ENCODE results near the gene POLA2. TPM values are rescaled to one million over a fixed set of nuclear protein-coding genes. Genes with fewer than 3 reads are reported as not detected.
A peak's percentile ranks its signal among the peaks of the same experiment; 100 is the strongest.
"Not testable (repeated sequence)": the region's sequence is repeated elsewhere in the genome, so short reads cannot be mapped to it uniquely, and the experiment has no call there.

POLA2 gene
- total RNA-seq, 1 donor, result 12.2 TPM

DNA sequence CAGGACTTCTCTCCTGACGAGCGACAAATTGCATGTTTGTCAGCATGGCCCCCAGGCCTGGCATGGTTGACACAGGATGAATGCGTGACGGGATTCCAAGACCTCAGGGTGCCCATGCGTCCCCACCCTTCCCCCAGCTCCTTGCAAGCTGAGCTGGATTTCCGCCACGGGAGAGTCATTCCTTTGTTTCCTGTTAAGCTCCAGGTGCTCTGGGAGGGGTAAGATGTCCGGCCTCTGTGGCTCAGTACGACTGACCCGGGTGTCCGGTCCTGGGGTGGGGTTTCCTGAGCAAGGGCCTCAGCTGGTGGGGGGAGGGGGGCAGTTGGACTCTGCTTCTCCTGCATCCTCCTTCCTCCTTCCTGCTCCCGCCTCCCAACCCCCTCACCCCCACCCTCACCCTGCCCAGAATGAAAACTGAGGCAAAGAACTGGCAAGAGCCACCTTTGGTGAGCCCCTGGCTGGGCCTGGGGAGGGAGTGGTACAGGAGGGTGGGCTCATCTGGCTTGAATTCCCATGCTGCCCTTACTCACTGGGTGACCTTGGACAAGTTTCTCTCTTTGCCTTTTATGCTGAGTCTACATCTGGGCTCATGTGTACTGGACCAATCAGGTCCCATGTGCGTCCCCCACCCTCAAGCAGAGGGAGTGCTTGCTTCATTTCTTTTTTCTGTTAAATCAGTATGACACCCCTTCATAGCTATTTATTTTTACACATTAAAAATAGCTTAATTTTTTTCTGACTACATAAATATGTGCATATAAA is 55.4 kb downstream of the POLA2 start:
- Histone ChIP-seq H3K4me1 (ENCODE audit: insufficient read depth, low read length) (peaks cover 28% of the 10 kb centered on the region), H3K9me3 (ENCODE audit: low read depth, low read length) (no peaks in the 10 kb centered on the region), H3K27me3 (ENCODE audit: insufficient read depth, low read length) (no peaks in the 10 kb centered on the region), H3K4me3 (ENCODE audit: low read length) (no peak overlapping the region)

DNA sequence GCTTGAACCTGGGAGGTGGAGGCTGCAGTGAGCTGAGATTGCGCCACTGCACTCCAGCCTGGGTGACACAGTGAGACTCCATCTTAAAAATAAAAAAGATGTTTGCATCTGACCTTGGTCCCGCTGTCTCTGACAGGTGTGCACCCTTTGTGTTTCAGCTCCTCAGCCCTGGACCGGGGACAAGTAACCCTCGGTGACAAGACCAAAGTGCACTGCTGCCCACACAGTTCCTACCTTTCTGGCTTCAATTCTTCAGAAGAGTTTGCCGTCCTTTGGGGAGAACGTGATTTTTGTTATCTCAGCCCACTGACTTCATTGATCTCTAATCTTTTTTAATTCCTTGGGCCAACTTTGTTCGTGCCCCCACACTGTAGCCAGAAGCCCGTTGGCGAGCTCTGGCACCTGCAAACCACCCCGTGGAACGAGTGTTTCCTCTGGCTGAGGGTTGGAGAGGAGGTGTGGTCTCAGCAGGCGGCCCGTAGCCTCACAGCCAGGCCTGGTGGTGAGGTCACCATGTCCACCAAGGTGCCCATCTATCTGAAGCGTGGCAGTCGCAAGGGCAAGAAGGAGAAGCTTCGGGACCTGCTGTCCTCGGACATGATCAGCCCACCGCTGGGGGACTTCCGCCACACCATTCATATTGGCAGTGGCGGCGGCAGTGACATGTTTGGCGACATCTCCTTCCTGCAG is 58.8 kb downstream of the POLA2 start:
- no peaks in the 10 kb centered on the region for H3K9me3 ChIP-seq (ENCODE audit: low read depth, low read length)
- H3K4me3 ChIP-seq (ENCODE audit: low read length), result no peak overlapping the region
- peaks cover 16% of the 10 kb centered on the region for H3K4me1 ChIP-seq (ENCODE audit: insufficient read depth, low read length)
- H3K27me3 ChIP-seq (ENCODE audit: insufficient read depth, low read length), result no peaks in the 10 kb centered on the region

DNA sequence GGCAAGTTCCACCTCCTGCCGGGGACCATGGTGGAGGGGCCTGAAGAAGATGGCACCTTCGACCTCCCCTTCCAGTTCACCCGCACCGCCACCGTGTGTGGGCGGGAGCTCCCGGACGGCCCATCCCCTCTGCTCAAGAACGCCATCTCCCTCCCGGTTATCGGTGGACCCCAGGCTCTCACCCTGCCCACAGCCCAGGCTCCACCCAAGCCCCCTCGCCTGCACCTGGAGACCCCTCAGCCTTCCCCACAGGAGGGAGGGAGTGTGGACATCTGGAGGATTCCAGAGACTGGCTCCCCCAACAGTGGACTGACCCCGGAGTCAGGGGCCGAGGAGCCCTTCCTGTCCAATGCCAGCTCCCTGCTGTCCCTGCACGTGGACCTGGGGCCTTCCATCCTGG is 59.3 kb downstream of the POLA2 start:
- Histone ChIP-seq H3K27me3 (ENCODE audit: insufficient read depth, low read length) (no peaks in the 10 kb centered on the region), H3K4me3 (ENCODE audit: low read length) (no peak overlapping the region), H3K9me3 (ENCODE audit: low read depth, low read length) (no peaks in the 10 kb centered on the region), H3K4me1 (ENCODE audit: insufficient read depth, low read length) (peaks cover 10% of the 10 kb centered on the region)

DNA sequence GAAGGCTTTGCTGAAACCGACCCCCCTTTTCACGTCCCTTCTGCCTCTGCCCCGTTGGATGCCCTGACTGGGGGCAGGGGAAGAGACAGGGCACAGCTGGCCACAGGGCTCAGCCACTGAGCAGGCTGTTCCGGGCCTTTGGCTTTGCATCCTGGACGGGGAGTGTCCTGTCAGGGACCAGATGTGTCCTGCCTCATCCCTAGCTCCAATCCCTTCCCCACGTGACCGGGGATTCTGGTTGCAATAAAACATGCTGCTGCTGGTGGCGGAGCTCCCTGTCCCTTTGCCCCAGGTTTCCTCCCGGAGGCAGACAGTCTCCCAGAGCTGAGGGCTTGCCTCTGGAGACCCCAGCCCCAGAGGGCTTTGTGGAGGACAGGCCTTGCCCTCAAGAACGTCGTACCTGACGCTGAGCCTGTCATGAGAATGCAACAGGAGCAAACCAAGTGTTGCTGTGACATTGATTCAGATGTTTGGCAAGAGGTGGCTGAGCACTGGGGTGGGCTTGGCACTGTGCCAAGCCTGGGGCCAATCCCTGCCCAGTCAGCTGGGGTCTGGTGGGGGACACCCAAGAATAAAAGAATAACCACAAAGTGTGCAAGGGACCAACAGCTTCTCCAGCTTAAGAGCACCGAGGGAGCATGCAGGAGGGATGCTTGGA is 60.2 kb downstream of the POLA2 start:
- H3K4me1 ChIP-seq (ENCODE audit: insufficient read depth, low read length), result peaks cover 2% of the 10 kb centered on the region
- no peaks in the 10 kb centered on the region for H3K9me3 ChIP-seq (ENCODE audit: low read depth, low read length)
- no peaks in the 10 kb centered on the region for H3K27me3 ChIP-seq (ENCODE audit: insufficient read depth, low read length)

DNA sequence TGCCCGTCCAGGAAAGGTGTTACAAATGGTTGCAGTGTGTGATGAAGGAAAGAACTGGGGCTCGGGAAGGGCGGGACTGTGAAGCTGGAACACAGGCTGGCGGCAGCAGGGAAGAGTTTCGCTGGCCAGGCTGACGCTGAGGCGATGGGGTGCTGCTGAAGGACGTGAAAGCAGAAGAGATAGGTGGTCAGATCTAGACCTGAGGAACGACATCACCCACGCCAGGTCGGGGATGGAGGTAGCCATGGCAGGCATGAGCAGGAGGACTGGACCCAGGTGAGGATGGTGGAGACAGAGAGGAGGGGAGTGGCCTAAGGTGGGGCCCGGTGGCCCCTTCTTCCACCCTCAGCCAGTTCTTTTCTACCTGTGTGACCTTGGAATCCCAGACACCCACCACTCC is 62.1 kb downstream of the POLA2 start:
- peaks cover 1% of the 10 kb centered on the region for H3K4me1 ChIP-seq (ENCODE audit: insufficient read depth, low read length)
- no peaks in the 10 kb centered on the region for H3K9me3 ChIP-seq (ENCODE audit: low read depth, low read length)
- H3K27me3 ChIP-seq (ENCODE audit: insufficient read depth, low read length), result no peaks in the 10 kb centered on the region
- no peak overlapping the region for H3K4me3 ChIP-seq (ENCODE audit: low read length)

More for the DNA sequence above, 60.2 kb downstream of the POLA2 start:
- no peak overlapping the region for H3K4me3 ChIP-seq (ENCODE audit: low read length)

DNA sequence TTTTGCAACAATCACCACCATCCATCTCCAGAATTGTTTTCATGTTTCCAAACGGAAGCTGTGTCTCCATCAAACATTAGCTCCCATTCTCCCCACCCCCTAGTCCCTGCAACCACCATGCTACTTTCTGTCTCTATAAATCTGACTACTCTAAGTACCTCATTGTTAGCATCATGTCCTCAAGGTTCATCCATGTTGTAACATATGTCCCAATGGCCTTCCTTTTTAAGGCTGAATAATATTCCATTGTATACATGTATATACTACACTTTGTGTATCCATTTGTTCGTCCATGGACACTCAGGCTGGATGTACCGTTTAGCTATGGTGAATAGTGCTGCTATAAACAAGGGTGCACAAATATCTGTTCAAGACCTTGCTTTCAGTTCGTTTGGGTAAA is 63.7 kb downstream of the POLA2 start:
- Histone ChIP-seq H3K4me1 (ENCODE audit: insufficient read depth, low read length) (peaks cover 17% of the 10 kb centered on the region), H3K27me3 (ENCODE audit: insufficient read depth, low read length) (no peaks in the 10 kb centered on the region), H3K4me3 (ENCODE audit: low read length) (no peak overlapping the region), H3K9me3 (ENCODE audit: low read depth, low read length) (no peaks in the 10 kb centered on the region)

DNA sequence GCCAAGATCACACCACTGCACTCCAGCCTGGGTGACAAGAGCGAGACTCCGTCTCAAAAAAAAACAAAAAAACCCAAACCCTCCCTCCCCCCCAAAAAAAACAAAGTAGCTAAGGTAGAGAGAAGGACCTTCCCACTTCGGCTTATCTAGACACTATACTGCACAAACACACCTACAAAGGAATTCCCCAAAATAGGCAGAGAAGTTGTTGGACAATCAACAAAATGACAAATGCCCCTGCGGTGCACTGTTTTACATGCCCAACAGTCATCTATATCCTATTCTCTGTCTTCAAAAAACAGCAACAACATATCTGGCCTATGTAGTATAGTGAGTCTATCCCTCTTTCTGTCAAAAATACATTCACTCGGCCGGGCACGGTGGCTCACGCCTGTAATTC is 65.3 kb downstream of the POLA2 start:
- H3K9me3 ChIP-seq (ENCODE audit: low read depth, low read length), result no peaks in the 10 kb centered on the region
- H3K4me3 ChIP-seq (ENCODE audit: low read length), result no peak overlapping the region
- no peaks in the 10 kb centered on the region for H3K27me3 ChIP-seq (ENCODE audit: insufficient read depth, low read length)
- H3K4me1 ChIP-seq (ENCODE audit: insufficient read depth, low read length), result peaks cover 17% of the 10 kb centered on the region

DNA sequence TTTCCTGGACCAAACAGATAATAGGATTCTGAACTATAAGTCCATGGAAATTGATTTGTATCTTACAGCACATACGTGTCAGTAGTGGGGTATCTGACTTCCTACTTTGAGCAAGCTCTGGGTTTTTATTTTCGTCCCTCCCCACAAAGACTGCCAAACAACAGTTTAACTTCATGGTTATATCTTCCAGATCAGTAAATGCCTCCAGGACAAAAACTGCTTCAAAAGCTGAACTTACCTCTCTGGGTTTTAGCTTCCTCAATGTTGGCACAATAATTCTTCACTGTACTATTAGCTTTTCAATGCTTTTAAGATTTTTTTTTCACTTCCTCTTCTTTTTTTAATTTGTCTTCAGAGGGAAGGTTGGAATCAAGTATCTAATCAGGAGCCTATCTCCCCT is 67.7 kb downstream of the POLA2 start:
- no peaks in the 10 kb centered on the region for H3K9me3 ChIP-seq (ENCODE audit: low read depth, low read length)
- no peaks in the 10 kb centered on the region for H3K27me3 ChIP-seq (ENCODE audit: insufficient read depth, low read length)
- peaks cover 20% of the 10 kb centered on the region for H3K4me1 ChIP-seq (ENCODE audit: insufficient read depth, low read length)
- H3K4me3 ChIP-seq (ENCODE audit: low read length), result no peak overlapping the region

DNA sequence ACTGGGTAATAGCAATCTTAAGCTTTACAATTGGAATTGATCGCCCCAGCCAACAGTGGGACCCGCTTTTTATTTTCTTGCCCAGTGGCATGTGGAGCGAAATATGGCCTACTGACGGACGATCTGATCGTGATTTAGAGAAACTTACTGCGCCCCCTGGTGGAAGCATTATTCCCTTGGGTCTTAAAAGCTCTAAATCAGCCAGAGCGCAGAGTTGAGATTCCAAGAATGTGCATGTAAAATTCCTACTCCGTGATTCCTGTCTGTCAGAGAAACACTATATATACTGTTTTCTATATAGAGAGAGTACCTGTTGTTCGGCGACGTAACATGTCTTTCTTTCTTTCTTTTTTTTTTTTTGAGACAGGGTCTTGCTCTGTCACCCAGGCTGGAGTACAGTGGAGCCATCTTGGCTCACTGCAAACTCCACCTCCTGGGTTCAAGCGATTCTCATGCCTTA is 68.2 kb downstream of the POLA2 start:
- peaks cover 25% of the 10 kb centered on the region for H3K4me1 ChIP-seq (ENCODE audit: insufficient read depth, low read length)
- no peaks in the 10 kb centered on the region for H3K9me3 ChIP-seq (ENCODE audit: low read depth, low read length)
- H3K27me3 ChIP-seq (ENCODE audit: insufficient read depth, low read length), result no peaks in the 10 kb centered on the region
- no peak overlapping the region for H3K4me3 ChIP-seq (ENCODE audit: low read length)

DNA sequence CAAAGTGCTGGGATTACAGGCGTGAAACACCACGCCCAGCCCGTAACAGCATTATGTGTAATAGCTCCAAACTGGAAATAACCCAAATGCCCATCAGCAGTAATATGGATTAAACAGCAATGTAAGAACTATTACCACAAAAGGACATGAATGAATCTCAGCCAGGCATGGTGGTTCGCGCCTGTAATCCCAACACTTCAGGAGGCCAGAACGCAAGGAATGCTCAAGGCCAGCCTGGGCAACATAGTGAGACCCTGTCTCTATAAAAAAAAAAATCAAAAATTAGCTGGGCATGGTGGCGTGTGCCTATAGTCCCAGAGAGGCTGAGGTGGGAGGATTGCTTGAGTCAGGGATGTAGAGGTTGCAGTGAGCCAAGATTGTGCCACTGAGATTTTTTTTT is 68.8 kb downstream of the POLA2 start:
- H3K9me3 ChIP-seq (ENCODE audit: low read depth, low read length), result no peaks in the 10 kb centered on the region
- no peaks in the 10 kb centered on the region for H3K27me3 ChIP-seq (ENCODE audit: insufficient read depth, low read length)
- H3K4me3 ChIP-seq (ENCODE audit: low read length), result no peak overlapping the region
- H3K4me1 ChIP-seq (ENCODE audit: insufficient read depth, low read length), result peaks cover 31% of the 10 kb centered on the region

DNA sequence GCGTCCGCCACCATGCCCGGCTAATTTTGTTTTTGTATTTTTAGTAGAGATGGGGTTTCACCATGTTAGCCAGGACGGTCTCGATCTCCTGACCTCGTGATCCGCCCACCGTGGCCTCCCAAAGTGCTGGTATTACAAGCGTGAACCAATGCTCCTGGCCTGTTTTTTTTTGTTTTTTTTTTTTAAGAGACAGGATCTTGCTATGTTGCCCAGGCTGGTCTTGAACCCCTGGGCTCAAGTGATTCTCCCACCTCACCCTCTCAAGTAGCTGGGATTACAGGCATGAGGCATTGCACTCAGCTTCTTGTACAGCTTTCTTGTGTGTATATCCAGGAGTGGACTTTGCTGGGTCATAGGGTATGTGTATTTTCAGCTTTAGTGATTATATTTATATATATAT is 70.8 kb downstream of the POLA2 start:
- peaks cover 34% of the 10 kb centered on the region for H3K4me1 ChIP-seq (ENCODE audit: insufficient read depth, low read length)
- not testable (repeated sequence) for H3K27me3 ChIP-seq (ENCODE audit: insufficient read depth, low read length); H3K9me3 ChIP-seq (ENCODE audit: low read depth, low read length); H3K4me3 ChIP-seq (ENCODE audit: low read length)

DNA sequence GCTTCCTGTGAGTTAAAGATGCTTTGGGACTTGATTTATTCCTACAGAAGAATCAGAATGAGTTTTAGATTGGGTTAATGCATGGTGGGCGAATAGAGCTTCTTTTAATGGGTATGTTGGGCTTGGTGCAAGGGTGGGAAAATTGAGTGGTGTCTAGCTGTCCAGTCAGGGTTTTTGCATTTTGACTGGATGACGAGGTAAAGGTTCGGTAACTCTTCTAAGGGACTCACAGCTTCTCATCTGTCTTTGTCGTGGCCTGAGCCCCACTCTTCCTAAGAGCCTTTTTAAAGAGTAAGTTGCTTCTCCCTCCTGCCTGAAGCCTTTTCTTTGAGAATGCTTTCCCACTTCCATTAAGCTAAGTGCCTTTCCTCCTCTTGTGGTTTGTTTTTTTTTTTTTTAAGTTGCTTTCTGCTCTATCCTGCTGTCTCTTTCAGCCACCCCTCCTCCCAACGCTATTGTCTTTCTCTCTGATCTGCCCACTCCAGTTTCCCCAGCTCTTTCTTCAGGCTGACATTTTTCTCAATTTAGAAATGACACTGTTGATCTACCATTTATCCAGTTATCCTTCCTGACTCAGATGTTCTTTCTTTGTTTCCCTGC is 73.0 kb downstream of the POLA2 start:
- H3K4me3 ChIP-seq (ENCODE audit: low read length), result peak overlapping the region; percentile 97
- peaks cover 30% of the 10 kb centered on the region for H3K4me1 ChIP-seq (ENCODE audit: insufficient read depth, low read length)
- H3K27me3 ChIP-seq (ENCODE audit: insufficient read depth, low read length), result no peaks in the 10 kb centered on the region
- no peaks in the 10 kb centered on the region for H3K9me3 ChIP-seq (ENCODE audit: low read depth, low read length)

DNA sequence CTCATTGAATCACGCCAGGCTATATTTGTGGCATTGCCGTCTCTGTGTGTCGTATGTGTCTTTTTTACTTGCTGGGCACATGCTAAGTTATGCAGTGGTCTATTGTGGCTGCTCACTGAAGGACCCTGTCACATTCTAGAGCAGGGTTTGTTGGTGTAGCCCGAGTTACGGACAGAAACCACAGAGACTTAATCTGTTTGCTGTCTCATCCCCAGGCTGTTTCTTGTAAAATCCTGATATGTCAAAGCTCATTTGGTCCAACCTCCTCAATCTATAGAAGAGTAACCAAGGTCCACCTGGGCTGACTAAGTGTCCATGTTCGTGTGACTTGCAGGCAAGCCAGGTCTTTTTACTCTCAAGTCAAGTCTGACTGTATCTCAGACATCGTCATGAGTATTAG is 76.9 kb downstream of the POLA2 start:
- Histone ChIP-seq H3K4me3 (ENCODE audit: low read length) (no peak overlapping the region), H3K9me3 (ENCODE audit: low read depth, low read length) (no peaks in the 10 kb centered on the region), H3K27me3 (ENCODE audit: insufficient read depth, low read length) (no peaks in the 10 kb centered on the region), H3K4me1 (ENCODE audit: insufficient read depth, low read length) (peaks cover 23% of the 10 kb centered on the region)

DNA sequence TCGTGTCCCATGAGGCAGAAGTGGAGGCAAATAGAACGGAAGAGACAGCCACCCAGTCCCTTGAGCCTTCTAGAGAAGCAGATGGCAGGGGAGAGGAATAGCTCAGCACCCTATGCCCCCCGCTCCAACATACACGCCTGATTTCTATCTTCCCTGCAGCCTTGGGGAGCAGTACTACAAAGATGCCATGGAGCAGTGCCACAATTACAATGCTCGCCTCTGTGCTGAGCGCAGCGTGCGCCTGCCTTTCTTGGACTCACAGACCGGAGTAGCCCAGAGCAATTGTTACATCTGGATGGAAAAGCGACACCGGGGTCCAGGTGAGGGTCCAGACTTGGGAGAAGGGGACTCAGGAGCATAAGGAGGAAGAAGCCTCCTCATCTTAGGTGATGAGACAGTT is 78.5 kb downstream of the POLA2 start:
- Histone ChIP-seq H3K4me1 (ENCODE audit: insufficient read depth, low read length) (peaks cover 13% of the 10 kb centered on the region), H3K9me3 (ENCODE audit: low read depth, low read length) (no peaks in the 10 kb centered on the region), H3K27me3 (ENCODE audit: insufficient read depth, low read length) (no peaks in the 10 kb centered on the region), H3K4me3 (ENCODE audit: low read length) (no peak overlapping the region)

DNA sequence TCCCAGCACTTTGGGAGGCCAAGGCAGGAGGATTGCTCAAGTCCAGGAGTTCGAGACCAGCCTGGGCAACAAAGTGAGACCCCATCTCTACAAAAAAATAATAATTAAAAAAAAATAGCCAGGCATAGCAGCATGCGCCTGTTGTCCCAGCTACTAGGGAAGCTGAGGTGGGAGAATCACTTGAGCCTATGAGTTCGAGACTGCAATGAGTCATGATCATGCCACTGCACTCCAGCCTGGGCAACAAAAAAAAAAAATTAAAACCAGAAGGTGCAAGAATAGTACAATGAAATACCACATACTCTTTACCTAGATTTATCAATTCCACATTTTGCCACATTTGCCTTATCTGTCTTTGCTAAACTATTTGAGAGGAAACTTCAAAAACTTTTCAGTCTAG is 80.1 kb downstream of the POLA2 start:
- Histone ChIP-seq H3K4me3 (ENCODE audit: low read length) (no peak overlapping the region), H3K27me3 (ENCODE audit: insufficient read depth, low read length) (no peaks in the 10 kb centered on the region), H3K9me3 (ENCODE audit: low read depth, low read length) (no peaks in the 10 kb centered on the region), H3K4me1 (ENCODE audit: insufficient read depth, low read length) (peaks cover 7% of the 10 kb centered on the region)

Measured in mononuclear cell (primary cell).